Head of caudate nucleus (tissue), 42 donors: ENCODE results near the gene NEMP2.

Experiments used
- DNase-seq, 42 donors: peaks; one replicate each; pipeline versions ENCODE4 v3.0.0 to v3.0.0-alpha.2; 2020 to 2021; ENCODE audit warnings: mixed read lengths in 7 of 42
- intact Hi-C: fragments of 100-400 bp; cut with DNase I; formaldehyde crosslinking; loops from one replicate; pipeline ENCODE4 v1.15.0; 2022

Gene NEMP2

DNA sequence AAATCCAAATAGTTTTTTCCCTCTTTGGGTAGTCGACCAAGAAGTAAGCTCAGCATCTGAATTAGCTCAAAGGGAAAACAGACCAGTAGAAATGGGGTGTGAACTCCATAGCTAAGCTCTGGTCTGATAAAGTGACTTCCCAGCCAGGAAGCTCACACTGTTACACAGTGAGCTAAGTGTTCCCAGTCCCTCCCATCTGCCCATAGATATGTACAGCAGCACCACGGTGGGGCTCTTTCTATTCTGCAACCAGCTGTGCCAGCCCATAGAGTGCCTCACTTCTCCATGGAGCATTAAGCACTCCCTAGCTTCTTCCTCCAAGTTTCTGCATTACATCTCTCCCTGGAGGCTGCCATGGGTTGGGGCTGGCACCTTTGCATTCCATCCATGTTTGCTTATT is 27.6 kb upstream of the NEMP2 start:
- DNase-seq = peak in 5 of 42 donors; percentile 14 to 50 (median 15)

DNA sequence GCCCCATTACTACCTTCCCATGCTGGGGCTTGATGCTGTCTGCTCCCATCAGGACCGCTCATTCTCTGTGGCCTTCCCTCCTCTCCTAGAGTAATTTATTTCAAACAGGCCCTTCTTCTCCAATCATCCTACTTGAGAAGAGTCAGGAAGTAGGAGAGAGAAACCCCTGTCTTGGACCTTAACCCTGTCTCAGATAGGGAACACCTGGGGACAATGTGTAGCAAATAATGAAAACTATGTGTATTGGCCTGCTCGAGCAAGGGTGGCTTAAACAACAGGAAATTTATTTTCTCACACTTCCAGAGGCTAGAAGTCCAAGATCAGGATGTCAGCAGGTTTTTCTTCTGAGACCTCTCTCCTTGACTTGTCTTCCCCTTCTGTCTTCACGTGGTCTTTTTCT is 26.6 kb upstream of the NEMP2 start:
- intact Hi-C loops = no loop called here

More for the DNA sequence above, 27.6 kb upstream of the NEMP2 start:
- intact Hi-C loops = no loop called here

DNA sequence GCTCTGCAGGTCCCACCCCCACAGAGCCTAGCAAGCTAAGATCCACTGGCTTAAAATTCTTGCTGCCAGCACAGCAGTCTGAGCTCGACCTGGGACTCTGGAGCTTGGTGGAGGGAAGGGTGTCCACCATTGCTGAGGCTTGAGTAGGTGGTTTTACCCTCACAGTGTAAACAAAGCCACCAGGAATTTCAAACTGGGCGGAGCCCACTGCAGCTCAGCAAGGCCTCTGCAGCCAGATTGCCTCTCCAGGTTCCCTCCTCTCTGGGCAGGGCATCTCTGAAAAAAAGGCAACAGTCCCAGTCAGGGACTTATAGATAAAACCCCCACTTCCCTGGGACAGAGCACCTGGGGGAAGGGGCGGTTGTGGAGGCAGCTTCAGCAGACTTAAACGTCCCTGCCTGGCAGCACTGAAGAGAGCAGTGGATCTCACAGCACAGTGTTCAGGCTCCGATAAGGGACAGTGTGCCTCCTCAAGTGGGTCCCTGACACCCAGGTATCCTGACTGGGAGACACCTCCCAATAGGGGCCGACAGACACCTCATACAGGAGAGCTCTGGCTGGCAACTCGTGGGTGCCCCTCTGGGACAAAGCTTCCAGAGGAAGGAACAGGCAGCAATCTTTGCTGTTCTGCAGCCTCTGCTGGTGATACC is 20.0 kb upstream of the NEMP2 start:
- intact Hi-C loops = no loop called here
- DNase-seq = no peak

More for the DNA sequence above, 26.6 kb upstream of the NEMP2 start:
- no peak for DNase-seq

DNA sequence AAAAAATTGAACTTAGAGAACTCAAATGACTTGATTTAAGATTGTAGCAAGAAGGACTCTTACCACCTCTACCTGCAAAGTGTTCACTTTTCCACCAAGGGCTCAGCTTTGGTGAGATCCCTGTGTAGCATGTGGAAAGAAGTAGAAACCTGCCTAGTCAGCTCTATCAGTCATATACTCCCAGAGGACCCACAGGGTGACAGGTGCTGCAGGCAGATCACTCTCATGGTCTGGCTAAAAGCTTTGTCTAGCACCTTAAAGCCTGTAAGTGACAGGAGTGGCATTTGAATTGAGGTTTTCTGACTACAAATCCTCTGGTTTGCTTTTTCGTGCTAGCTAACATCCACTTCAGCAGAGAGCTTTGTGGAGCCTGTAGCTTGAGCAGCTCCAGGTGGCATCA is 18.7 kb upstream of the NEMP2 start:
- intact Hi-C loops = no loop called here
- no peak for DNase-seq

DNA sequence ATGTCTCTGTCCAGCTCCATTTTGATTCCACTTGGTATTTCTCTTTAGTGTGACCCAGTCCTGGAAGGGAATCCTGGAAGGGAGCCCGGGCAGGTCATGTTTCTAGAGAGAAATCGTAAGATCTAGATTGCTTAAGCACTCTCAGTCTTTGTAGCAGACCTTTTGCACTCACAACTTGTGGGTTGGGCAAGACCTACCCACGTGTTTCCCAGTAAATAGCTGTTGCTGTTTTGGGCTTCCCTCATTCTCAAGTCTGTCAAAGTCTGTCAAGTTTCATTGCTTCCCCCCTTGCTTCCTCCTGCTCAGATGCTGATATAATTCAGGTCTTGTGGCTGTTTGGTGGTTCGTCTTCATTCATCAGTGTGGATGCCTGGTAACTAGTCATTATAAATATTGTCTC is 17.4 kb upstream of the NEMP2 start:
- DNase-seq = no peak
- intact Hi-C loops = no loop called here

DNA sequence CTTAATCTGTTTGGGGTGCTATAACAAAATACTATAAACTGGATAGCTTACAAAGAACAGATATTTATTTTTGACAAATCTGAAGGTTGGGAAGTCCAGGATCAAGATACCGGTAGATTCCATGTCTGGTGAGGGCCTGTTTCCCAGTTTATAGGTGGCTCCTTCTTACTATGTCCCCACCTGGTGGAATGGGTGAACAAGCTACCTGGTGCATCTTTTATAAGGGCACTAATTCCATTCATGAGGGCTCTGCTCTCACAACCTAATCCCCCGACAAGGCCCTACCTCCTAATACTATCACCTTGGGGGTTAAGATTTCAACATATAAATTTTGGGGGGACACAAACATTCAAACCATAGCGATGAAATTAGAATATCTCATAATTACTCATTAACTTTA is 15.6 kb upstream of the NEMP2 start:
- DNase-seq = no peak
- intact Hi-C loops = no loop called here

DNA sequence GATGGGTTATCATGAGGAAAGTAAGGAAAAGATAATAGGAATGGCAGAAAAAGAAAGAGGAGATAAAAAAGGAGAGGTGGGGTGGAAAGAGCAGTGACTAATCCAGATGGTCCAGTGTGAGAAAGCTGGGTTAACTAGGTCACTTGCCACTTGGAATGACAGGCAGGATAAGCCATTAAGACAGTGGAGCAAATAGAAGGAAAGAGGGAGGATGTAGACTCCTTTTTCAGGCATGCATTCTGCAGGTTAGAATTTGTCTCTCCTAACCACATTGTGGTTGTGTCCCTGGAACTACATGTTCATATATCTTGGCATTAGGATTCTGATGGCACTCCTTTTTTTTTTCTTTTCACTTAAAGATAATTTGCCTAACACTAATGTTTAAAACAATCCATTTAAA is 13.4 kb upstream of the NEMP2 start:
- no peak for DNase-seq
- intact Hi-C loops = no loop called here

DNA sequence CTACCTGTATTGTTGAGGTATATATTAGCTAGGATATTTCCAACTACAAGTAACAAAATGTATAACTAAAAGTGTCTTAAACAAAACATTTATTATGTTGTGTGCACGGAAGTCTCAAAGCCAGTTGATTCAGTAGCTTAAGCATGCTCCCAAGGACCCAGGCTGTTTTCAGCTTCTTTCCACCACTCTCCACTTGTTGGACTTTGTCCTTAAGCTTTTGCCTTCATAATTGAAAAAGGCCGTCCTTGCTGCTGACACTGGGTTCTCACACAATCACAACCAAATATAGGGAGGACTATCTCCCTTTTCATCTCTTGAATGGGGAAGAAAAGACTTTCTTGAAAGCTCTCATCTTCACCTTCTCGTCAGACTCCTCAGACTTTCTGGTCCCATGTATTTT is 12.2 kb upstream of the NEMP2 start:
- no peak for DNase-seq
- intact Hi-C loops = no loop called here

DNA sequence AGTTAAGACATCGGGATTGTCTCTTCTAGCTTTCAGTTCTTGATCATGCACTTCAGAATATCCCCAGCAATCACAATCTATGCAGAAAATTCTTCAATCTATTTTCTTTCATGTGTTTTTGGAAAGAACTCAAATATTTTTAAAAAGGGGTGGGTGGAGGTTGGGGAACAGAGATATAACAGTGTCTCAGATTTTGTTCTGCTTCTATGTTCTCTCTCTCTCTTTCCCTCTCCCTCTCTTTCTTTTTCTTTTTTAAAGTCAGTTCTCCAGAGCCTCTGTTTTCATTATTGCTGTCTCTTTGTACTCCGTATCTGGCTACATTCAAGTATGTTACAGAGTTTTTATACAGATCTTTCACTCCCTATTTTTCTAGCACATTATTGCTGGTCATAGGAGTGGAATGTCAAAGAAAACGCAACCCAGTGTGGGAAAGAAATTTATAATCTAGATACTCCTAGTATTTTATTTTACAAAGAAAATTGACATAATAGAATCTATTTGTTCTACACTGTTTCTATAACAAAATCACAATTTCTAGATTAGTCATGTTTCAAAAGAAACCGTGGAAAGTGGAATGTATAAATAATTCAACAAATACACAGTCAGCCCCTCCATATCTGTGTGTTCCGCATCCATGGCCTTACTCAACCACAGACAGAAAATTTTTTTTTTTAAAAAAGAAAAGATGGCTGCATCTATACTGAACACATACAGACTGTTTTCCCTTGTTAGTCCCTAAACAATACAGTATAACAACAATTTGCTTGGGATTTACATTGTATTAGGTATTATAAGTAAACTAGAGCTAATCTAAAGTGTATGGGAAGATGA is 11.2 kb upstream of the NEMP2 start:
- intact Hi-C loops = no loop called here

DNA sequence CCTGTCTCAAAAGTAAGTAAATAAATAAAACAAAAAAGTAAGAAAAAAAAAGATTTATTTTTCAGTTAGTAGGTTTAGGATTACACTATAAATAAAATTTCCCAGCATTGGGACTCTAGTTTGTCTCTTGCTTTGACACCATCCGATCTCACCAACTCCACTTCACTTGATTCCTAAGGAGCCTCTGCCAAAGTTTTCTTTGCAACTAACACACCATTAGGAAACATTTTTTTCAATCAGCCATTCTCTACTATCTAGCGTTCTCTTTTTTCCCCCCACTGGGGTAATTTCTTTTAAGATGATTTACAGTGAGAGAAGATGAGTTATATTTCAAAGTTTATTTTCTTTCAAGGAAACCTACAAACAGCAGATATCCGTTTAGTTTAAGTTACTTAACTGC is 10.6 kb upstream of the NEMP2 start:
- no peak for DNase-seq
- intact Hi-C loops = no loop called here

More for the DNA sequence above, 11.2 kb upstream of the NEMP2 start:
- DNase-seq = no peak

DNA sequence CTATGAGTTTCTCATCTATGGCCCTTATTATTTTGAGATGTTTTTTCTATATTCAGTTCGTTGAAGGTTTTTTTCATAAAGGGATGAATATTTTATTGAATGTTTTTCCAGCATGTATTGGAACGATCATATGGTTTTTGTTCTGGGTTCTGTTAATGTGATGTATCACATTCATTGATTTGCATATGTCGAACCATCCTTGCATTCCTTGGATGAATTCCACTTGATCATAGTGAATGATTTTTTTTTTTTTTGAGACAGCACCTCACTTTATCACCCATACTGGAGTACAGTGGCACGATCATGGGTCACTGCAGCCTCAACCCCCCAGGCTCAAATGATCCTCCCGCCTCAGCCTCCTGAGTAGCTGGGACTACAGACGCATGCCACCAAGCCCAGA is 5.5 kb upstream of the NEMP2 start:
- intact Hi-C loops = no loop called here
- DNase-seq = no peak

DNA sequence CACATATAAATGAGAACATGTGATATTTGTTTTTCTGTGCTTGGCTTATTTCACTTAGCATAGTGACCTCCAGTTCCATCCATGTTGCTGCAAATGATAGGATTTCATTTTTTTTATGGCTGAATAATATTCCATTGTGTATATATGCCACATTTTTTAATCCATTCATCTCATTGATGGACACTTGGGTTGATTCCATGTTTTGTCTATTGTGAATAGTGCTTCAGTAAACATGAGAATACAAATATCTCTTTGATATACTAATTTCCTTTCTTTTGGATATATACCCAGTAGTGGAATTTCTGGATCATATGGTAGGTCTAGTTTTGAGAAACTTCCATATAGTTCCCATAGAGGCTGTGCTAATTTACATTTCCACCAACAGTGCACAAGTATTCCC is 3.7 kb upstream of the NEMP2 start:
- no peak for DNase-seq
- intact Hi-C loops = no loop called here

DNA sequence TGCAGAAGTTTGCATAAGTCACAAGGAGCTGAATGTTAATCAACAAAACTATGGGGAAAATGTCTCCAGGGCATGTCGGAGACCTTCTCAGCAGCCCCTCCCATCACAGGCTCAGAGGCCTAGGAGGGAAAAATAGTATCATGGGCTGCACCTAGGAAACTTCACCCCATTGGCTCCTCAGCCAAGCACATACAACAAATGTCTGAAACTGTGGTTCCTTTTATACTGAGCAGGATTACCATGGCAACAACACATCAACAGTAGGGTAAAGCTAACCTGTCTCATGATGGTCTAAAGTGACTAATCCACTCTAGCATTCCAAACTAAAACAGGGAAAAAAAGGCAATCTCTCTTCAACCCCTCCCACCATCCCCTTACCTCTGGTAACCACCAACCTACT is 3.2 kb upstream of the NEMP2 start:
- intact Hi-C loops = no loop called here
- DNase-seq = no peak

DNA sequence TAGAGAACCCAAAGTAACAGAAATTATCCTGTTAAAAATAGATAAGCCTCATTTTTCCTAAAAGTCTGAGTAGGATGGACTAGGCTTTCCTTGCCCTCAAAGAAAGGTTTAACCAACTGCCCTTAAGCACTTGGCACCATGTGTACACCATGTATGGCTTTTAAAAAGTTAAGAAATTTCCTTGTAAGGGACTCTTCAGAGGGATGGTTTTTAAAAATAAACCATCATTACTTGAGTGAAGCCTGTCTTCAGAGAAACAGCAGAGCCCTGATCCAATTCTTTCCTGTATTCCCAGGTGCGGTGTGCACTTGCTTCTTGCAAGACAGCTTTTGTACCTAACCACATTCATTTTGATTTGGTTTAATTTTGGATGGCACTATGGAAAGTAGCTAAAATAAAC is 1.1 kb upstream of the NEMP2 start:
- DNase-seq = no peak
- intact Hi-C loops = loop anchor here (2.0 kb wide), 1 partner anchor 113 kb away; the partner anchor contains the start of gene NAB1

DNA sequence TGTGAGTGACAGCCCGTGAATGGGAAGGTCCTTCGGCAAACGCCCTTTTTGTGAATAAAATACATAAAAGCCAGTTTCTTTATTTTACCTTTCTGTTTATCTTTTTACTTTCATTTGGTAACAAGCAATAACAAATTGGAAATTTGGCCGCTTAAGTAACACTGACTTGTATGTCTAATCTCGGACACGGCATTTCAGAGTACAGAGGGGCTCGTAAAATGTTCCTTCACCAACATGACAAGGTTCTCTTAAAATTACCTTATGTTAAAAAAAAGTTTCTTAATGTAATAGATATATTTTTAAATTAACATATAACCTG is 558 bp upstream of the NEMP2 start:
- intact Hi-C loops = loop anchor here (2.0 kb wide), 1 partner anchor 114 kb away; the partner anchor contains the start of gene NAB1
- DNase-seq = no peak

DNA sequence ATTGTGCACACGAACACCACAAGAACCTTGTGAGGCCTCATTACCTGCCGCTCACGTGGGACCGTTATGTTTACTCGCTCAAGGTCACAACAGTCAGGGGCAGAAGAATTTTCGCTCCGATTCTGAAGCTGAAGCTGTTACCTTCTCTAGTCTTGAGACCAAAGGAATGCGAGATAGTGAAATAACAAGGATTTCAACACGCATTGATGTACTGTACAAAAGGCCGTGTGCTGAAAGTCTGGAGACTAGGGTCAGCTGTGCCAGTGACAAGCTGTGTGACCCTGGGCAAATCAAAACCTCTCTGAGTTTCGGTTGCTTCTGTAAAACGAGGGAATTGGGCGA is 583 bp downstream of the NEMP2 start:
- DNase-seq = peak in 1 of 42 donors; percentile 17
- intact Hi-C loops = loop anchor here (2.0 kb wide), 1 partner anchor 115 kb away; the partner anchor contains the start of gene NAB1

DNA sequence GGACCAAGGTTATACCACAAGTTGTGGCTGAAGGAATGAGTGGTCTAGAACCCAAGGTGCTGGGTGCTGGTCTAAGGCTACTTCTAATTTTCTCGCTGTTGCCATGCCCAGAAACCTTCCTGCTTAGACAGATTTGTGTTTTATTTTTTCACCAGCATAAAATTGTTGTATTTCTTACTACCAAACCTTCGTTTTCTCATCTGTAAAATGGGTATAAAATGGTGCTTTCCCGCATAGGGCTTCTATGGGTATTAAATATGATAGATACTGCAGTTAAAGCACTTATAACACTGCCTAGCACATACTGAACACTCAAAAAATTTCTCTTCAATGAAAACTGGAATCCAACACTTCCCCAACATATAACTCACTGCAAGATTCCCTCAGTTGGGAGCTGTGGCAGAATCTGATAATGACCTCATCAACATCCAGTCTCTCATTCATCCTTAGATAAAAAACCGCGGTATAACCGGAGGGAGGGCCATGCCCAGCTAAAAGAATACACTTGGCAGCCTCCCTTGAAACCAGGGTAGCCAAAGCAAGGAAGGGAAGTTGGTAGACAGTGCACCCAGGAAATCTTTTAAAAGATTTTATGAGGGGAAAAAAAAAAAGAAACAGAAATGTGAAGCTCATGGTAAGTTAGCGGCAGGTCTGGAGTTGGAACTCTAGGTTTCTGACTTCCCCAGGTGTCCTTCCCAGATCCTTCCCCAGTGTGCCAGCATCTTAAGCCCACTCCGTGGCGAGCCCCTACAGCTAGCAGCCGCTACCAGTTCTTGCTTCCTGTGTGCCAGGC is 1.2 kb downstream of the NEMP2 start:
- intact Hi-C loops = no loop called here
- peak in 3 of 42 donors; percentile 6 to 47 (median 31) for DNase-seq

DNA sequence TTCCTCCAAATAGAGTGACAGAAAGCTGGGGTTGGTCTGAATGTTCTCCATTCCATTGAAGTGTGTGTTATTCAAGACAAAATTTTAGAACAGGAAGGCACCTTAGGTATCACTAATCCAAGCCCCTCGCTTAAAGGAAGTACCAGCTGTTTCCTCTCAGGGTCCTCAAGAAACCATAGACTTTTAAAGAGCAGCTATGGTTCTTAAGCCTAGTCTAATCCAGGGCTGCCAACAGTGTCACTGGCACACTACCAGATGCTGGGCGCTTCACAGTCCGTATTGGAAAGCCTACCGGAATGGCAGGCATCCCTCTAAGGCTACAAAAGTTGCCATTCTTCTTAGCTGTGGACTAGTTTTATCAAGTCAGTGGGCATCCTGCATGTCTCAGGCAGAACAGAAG is 1.9 kb downstream of the NEMP2 start:
- DNase-seq = no peak
- intact Hi-C loops = no loop called here

DNA sequence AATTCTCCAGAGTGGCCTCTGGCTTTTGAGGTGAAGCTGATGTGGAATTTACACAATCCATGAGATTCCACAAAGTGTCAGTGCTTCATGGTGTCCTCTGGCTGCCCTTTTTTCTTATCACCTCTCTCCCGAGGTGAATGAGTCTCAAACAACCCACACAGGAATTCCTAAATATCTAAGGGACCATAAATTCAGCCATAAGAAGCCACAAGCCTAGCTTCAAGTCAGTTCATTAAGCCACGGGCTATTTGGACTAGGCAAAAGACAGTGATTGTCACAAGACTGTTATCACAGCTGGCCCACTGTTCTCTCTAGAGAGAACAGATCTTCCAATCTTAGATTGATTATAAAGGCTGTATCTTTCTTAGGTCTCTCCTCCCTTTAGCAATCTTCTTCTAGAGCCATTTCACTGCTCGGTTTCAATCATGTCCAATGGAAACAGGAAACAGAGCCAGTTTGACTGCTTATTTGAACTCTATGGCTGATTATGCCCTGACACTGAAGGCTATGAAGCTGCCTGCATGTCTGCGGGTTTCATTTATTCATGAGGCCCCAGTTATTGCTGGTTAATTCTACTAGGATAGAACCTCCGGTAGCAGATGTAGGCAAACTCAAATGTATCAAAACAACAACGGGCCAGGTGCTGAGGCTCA is 4.1 kb downstream of the NEMP2 start:
- no peak for DNase-seq
- intact Hi-C loops = no loop called here
